ENCODE data around the gene TTC34.
"Not testable (repeated sequence)": the region's sequence is repeated elsewhere in the genome, so short reads cannot be mapped to it uniquely, and the experiment has no call there.

TTC34 gene

DNA sequence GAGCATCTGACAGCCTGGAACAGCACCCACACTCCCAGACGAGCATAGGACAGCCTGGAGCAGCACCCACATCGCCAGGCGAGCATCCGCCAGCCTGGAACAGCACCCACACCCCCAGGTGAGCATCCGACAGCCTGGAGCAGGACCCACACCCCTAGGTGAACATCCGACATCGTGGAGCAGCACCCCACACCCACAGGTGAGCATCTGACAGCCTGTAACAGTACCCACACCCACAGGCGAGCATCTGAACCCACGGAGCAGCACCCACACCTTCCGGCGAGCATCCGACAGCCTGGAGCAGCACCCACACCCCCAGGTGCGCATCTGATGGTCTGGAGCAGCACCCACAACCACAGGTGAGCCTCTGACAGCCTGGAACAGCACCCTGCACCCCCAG lies 44.0 kb downstream of the TTC34 start:
- not testable (repeated sequence) for H3K27me3 ChIP-seq (ENCODE audit: control insufficient read depth, insufficient read depth, low read length); H3K4me3 ChIP-seq (ENCODE audit: low read length); H3K9me3 ChIP-seq (ENCODE audit: control insufficient read depth, low read length); H3K4me1 ChIP-seq (ENCODE audit: control insufficient read depth, insufficient read depth, low read length); H3K36me3 ChIP-seq (ENCODE audit: control insufficient read depth, insufficient read depth, low read length); H3K9ac ChIP-seq (ENCODE audit: low read length)

DNA sequence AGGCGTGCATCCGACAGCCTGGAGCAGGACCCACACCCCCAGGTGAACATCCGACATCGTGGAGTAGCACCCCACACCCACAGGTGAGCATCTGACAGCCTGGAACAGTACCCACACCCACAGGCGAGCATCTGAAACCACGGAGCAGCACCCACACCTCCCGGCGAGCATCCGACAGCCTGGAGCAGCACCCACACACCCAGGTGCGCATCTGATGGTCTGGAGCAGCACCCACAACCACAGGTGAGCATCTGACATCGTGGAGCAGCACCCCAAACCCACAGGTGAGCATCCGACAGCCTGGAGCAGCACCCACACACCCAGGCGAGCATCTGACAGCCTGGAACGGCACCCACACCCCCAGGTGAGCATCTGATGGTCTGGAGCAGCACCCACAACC lies 46.1 kb downstream of the TTC34 start:
- H3K4me3 ChIP-seq (ENCODE audit: low read length); H3K9me3 ChIP-seq (ENCODE audit: control insufficient read depth, low read length): not testable (repeated sequence)

DNA sequence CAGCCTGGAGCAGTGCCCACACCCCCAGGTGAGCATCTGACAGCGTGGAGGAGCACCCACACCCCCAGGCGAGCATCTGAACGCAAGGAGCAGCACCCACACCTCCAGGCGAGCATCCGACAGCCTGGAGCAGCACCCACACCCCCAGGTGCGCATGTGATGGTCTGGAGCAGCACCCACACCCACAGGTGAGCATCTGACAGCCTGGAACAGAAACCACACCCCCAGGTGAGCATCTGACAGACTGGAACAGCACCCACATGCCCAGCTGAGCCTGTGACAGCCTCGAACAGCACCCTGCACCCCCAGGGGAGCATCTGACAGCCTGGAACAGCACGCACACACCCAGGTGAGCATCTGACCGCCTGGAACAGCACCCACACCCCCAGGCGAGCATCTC lies 46.9 kb downstream of the TTC34 start:
- H3K36me3 ChIP-seq (ENCODE audit: control insufficient read depth, insufficient read depth, low read length); H3K4me1 ChIP-seq (ENCODE audit: control insufficient read depth, insufficient read depth, low read length); H3K27me3 ChIP-seq (ENCODE audit: control insufficient read depth, insufficient read depth, low read length); H3K9ac ChIP-seq (ENCODE audit: low read length); H3K9me3 ChIP-seq (ENCODE audit: control insufficient read depth, low read length); H3K4me3 ChIP-seq (ENCODE audit: low read length): not testable (repeated sequence)

More for the DNA sequence above, 46.1 kb downstream of the TTC34 start:
- H3K9ac ChIP-seq (ENCODE audit: low read length); H3K36me3 ChIP-seq (ENCODE audit: control insufficient read depth, insufficient read depth, low read length); H3K27me3 ChIP-seq (ENCODE audit: control insufficient read depth, insufficient read depth, low read length); H3K4me1 ChIP-seq (ENCODE audit: control insufficient read depth, insufficient read depth, low read length): not testable (repeated sequence)

DNA sequence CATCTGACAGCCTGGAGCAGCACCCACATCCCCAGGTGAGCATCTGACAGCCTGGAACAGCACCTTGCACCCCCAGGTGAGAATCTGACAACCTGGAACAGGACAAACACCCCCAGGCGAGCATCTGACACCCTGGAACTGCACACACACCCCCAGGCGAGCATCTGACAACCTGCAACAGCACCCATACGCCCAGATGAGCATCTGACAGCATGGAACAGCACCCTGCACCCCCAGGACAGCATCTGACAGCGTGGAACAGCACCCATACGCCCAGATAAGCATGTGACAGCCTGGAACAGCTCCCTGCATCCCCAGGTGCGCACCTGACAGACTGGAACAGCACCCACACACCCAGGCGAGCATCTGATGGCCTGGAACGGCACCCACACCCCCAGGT lies 49.0 kb downstream of the TTC34 start:
- H3K36me3 ChIP-seq (ENCODE audit: control insufficient read depth, insufficient read depth, low read length); H3K9ac ChIP-seq (ENCODE audit: low read length); H3K9me3 ChIP-seq (ENCODE audit: control insufficient read depth, low read length); H3K4me3 ChIP-seq (ENCODE audit: low read length); H3K4me1 ChIP-seq (ENCODE audit: control insufficient read depth, insufficient read depth, low read length); H3K27me3 ChIP-seq (ENCODE audit: control insufficient read depth, insufficient read depth, low read length): not testable (repeated sequence)

DNA sequence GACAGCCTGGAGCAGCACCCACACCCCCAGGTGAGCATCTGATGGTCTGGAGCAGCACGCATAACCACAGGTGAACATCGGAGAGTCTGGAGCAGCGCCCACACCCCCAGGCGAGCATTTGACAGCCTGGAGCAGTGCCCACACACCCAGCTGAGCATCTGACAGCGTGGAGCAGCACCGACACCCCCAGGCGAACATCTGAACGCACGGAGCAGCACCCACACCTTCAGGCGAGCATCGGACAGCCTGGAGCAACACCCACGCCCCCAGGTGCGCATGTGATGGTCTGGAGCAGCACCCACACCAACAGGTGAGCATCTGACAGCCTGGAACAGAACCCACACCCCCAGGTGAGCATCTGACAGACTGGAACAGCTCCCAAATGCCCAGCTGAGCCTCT lies 49.6 kb downstream of the TTC34 start:
- H3K9me3 ChIP-seq (ENCODE audit: control insufficient read depth, low read length); H3K9ac ChIP-seq (ENCODE audit: low read length); H3K27me3 ChIP-seq (ENCODE audit: control insufficient read depth, insufficient read depth, low read length); H3K4me1 ChIP-seq (ENCODE audit: control insufficient read depth, insufficient read depth, low read length); H3K36me3 ChIP-seq (ENCODE audit: control insufficient read depth, insufficient read depth, low read length); H3K4me3 ChIP-seq (ENCODE audit: low read length): not testable (repeated sequence)

DNA sequence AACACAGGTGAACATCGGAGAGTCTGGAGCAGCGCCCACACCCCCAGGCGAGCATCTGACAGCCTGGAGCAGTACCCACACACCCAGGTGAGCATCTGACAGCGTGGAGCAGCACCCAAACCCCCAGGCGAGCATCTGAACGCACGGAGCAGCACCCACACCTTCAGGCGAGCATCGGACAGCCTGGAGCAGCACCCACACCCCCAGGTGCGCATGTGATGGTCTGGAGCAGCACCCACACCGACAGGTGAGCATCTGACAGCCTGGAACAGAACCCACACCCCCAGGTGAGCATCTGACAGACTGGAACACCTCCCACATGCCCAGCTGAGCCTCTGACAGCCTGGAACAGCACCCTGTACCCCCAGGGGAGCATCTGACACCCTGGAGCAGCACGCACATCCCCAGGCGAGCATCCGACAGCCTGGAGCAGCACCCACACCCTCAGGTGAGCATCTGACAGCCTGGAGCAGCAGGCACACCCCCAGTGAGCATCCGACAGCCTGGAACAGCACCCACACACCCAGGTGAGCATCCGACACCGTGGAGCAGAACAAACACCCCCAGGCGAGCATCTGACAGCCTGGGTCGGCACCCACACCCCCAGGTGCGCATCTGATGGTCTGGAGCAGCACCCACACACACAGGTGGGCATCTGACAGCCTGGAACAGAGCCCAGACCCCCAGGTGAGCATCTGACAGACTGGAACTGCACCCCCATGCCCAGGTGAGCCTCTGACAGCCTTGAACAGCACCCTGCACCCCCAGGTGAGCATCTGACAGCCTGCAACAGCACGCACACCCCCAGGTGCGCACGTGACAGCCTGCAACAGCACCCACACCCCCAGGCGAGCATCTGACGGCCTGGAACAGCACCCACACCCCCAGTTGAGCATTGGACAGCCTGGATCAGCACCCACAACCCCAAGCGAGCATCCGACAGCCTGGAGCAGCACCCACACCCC lies 50.4 kb downstream of the TTC34 start:
- H3K9ac ChIP-seq (ENCODE audit: low read length); H3K4me3 ChIP-seq (ENCODE audit: low read length); H3K9me3 ChIP-seq (ENCODE audit: control insufficient read depth, low read length); H3K4me1 ChIP-seq (ENCODE audit: control insufficient read depth, insufficient read depth, low read length); H3K27me3 ChIP-seq (ENCODE audit: control insufficient read depth, insufficient read depth, low read length); H3K36me3 ChIP-seq (ENCODE audit: control insufficient read depth, insufficient read depth, low read length): not testable (repeated sequence)

DNA sequence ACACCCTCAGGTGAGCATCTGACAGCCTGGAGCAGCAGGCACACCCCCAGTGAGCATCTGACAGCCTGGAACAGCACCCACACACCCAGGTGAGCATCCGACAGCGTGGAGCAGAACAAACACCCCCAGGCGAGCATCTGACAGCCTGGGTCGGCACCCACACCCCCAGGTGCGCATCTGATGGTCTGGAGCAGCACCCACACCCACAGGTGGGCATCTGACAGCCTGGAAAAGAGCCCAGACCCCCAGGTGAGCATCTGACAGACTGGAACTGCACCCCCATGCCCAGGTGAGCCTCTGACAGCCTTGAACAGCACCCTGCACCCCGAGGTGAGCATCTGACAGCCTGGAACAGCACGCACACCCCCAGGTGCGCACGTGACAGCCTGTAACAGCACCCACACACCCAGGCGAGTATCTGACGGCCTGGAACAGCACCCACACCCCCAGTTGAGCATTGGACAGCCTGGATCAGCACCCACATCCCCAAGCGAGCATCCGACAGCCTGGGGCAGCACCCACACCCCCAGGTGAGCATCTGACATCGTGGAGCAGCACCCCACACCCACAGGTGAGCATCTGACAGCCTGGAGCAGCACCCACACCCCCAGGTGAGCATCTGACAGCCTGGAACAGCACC lies 51.3 kb downstream of the TTC34 start:
- H3K4me1 ChIP-seq (ENCODE audit: control insufficient read depth, insufficient read depth, low read length); H3K9ac ChIP-seq (ENCODE audit: low read length); H3K9me3 ChIP-seq (ENCODE audit: control insufficient read depth, low read length); H3K27me3 ChIP-seq (ENCODE audit: control insufficient read depth, insufficient read depth, low read length); H3K36me3 ChIP-seq (ENCODE audit: control insufficient read depth, insufficient read depth, low read length); H3K4me3 ChIP-seq (ENCODE audit: low read length): not testable (repeated sequence)

DNA sequence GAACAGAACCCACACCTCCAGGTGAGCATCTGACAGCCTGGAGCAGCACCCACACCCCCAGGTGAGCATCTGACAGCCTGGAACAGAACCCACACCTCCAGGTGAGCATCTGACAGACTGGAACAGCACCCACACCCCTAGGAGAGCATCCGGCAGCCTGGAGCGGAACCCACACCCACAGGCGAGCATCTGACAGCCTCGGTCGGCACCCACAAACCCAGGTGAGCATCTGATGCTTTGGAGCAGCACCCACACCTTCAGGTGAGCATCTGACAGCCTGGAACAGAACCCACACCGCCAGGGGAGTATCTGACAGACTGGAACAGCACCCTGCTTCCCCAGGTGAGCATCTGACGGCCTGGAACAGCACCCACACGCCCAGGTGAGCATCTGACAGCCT lies 52.9 kb downstream of the TTC34 start:
- H3K4me1 ChIP-seq (ENCODE audit: control insufficient read depth, insufficient read depth, low read length); H3K36me3 ChIP-seq (ENCODE audit: control insufficient read depth, insufficient read depth, low read length); H3K9me3 ChIP-seq (ENCODE audit: control insufficient read depth, low read length); H3K9ac ChIP-seq (ENCODE audit: low read length); H3K4me3 ChIP-seq (ENCODE audit: low read length); H3K27me3 ChIP-seq (ENCODE audit: control insufficient read depth, insufficient read depth, low read length): not testable (repeated sequence)

DNA sequence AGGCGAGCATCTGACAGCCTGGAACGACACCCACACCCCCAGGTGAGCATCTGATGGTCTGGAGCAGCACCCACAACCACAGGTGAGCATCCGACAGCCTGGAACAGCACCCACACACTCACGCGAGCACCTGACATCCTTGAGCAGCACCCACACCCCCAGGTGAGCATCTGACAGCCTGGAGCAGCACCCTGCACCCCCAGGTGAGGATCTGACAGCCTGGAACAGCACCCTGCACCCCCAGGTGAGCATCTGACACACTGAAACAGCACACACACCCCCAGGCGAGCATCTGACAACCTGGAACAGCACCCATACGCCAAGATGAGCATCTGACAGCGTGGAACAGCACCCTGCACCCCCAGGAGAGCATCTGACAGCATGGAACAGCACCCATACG lies 106.7 kb downstream of the TTC34 start:
- not testable (repeated sequence) for H3K36me3 ChIP-seq (ENCODE audit: control insufficient read depth, insufficient read depth, low read length); H3K4me3 ChIP-seq (ENCODE audit: low read length); H3K4me1 ChIP-seq (ENCODE audit: control insufficient read depth, insufficient read depth, low read length); H3K27me3 ChIP-seq (ENCODE audit: control insufficient read depth, insufficient read depth, low read length); H3K9ac ChIP-seq (ENCODE audit: low read length); H3K9me3 ChIP-seq (ENCODE audit: control insufficient read depth, low read length)

DNA sequence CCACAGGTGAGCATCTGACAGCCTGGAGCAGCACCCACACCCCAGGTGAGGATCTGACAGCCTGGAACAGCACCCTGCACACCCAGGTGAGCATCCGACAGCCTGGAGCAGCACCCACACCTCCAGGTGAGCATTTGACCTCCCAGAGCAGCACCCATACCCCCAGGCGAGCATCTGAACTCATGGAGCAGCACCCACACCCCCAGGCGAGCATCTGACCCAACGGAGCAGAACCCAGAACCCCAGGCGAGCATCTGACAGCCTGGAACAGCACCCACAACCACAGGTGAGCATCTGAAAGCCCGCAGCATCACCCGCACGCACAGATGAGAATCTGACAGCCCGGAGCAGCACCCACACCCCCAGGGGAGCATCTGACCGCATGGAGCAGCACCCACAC lies 111.3 kb downstream of the TTC34 start:
- not testable (repeated sequence) for H3K27me3 ChIP-seq (ENCODE audit: control insufficient read depth, insufficient read depth, low read length); H3K36me3 ChIP-seq (ENCODE audit: control insufficient read depth, insufficient read depth, low read length); H3K9ac ChIP-seq (ENCODE audit: low read length); H3K9me3 ChIP-seq (ENCODE audit: control insufficient read depth, low read length); H3K4me1 ChIP-seq (ENCODE audit: control insufficient read depth, insufficient read depth, low read length); H3K4me3 ChIP-seq (ENCODE audit: low read length)

DNA sequence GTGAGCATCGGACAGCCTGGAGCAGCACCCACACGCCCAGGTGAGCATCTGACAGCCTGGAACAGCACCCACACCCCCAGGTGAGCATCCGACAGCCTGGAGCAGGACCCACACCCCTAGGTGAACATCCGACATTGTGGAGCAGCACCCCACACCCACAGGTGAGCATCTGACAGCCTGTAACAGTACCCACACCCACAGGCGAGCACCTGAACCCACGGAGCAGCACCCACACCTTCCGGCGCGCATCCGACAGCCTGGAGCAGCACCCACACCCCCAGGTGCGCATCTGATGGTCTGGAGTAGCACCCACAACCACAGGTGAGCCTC lies 113.2 kb downstream of the TTC34 start:
- H3K4me1 ChIP-seq (ENCODE audit: control insufficient read depth, insufficient read depth, low read length); H3K36me3 ChIP-seq (ENCODE audit: control insufficient read depth, insufficient read depth, low read length); H3K9ac ChIP-seq (ENCODE audit: low read length); H3K9me3 ChIP-seq (ENCODE audit: control insufficient read depth, low read length); H3K4me3 ChIP-seq (ENCODE audit: low read length); H3K27me3 ChIP-seq (ENCODE audit: control insufficient read depth, insufficient read depth, low read length): not testable (repeated sequence)

DNA sequence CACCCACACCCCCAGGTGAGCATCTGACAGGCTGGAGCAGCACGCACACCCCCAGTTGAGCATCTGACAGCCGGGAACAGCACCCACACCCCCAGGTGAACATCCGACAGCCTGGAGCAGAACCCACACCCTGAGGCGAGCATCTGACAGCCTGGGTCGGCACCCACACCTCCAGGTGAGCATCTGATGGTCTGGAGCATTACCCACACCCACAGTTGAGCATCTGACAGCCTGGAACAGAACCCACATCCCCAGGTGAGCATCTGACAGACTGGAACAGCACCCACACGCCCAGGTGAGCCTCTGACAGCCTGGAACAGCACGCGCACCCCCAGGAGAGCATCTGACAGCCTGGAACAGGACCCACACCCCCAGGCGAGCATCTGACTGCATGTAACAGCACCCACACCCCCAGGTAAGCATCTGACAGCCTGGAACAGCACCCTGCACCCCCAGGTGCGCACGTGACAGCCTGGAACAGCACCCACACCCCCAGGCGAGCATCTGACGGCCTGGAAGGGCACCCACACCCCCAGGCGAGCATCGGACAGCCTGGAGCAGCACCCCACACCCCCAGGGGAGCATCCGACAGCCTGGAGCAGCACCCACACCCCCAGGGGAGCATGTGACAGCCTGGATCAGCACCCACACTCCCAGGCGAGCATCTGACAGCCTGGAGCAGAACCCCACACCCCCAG lies 113.7 kb downstream of the TTC34 start:
- H3K9ac ChIP-seq (ENCODE audit: low read length); H3K4me1 ChIP-seq (ENCODE audit: control insufficient read depth, insufficient read depth, low read length); H3K4me3 ChIP-seq (ENCODE audit: low read length); H3K36me3 ChIP-seq (ENCODE audit: control insufficient read depth, insufficient read depth, low read length); H3K27me3 ChIP-seq (ENCODE audit: control insufficient read depth, insufficient read depth, low read length); H3K9me3 ChIP-seq (ENCODE audit: control insufficient read depth, low read length): not testable (repeated sequence)
